ENCODE measurements around the gene ZNF385B. TPM values are rescaled to one million over a fixed set of nuclear protein-coding genes. Genes with fewer than 3 reads are reported as not detected.

Gene ZNF385B
- total RNA-seq, 4 donors from 2014 or later: 1.6 to 7.4 (median 3.9) TPM; not detected in 1

DNA sequence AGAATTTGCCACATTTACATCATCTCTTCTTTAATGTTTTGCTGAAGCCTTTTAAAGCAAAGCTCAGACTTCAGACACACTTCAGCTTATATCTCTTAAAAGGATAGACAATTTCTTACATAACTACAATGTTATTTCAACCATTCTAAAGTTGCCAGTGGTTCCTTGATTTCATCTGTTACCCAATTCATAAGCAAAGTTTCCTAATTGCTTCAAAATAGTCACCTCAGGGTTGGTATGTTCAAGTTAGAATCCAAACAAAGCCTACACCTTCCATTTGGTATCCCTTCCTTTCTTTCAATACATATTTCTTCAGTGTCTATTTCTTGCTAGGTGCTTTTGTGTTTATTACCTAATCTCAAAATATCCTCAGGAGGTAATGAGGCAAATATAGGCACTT is 60.6 kb downstream of the ZNF385B start:
- DNase-seq: no peak
- Histone ChIP-seq H3K4me1 (no peaks in the 10 kb centered on the region), H3K27ac (no peak overlapping the region), H3K27me3 (no peaks in the 10 kb centered on the region), H3K4me3 (no peak overlapping the region), H3K36me3 (no peaks in the 10 kb centered on the region), H3K9me3 (no peaks in the 10 kb centered on the region)
- TF ChIP-seq POLR2A (IDR thresholded peaks at IDR 0.05): no peak
- TF ChIP-seq, protein P1, sequence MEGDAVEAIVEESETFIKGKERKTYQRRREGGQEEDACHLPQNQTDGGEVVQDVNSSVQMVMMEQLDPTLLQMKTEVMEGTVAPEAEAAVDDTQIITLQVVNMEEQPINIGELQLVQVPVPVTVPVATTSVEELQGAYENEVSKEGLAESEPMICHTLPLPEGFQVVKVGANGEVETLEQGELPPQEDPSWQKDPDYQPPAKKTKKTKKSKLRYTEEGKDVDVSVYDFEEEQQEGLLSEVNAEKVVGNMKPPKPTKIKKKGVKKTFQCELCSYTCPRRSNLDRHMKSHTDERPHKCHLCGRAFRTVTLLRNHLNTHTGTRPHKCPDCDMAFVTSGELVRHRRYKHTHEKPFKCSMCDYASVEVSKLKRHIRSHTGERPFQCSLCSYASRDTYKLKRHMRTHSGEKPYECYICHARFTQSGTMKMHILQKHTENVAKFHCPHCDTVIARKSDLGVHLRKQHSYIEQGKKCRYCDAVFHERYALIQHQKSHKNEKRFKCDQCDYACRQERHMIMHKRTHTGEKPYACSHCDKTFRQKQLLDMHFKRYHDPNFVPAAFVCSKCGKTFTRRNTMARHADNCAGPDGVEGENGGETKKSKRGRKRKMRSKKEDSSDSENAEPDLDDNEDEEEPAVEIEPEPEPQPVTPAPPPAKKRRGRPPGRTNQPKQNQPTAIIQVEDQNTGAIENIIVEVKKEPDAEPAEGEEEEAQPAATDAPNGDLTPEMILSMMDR (IDR thresholded peaks at IDR 0.05): no peak

DNA sequence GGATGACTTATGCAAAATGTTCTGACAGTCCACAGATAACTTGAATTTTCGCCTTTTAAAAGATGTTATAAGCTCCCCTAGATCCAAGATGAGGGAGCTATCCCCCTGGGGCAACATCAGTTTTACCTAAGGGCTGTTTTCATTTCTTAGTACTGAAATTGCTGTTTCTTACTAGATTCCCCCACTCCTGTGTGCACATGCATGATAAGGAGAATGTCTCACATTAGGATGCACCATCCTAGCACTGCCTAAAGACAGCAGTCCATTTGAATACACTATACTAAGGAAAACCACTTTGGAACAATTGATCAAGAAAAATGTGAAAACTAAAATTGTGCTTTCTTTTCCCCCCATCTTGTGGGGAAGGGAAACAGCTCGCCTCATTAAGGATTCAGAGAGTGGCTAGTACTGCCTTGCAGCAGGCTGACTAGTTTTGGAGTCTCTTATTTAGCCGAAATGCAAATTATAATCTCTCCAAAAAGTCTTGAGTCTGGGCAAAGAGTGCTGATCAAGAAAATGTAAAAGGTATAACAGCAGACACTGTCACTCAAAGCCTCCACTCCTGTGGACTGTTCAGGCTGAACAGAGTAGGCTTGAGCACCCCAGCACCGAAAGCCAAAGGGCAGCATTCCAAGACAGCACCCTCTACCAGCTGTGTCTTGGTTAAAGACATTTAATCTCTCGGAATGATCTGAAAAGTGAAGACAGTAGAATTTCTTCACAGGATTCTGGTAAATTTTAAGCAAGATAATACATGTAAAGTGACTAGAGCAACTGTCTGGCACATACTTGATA is 65.0 kb downstream of the ZNF385B start:
- Histone ChIP-seq H3K4me3 (no peak overlapping the region), H3K27me3 (no peaks in the 10 kb centered on the region), H3K4me1 (no peaks in the 10 kb centered on the region), H3K9me3 (no peaks in the 10 kb centered on the region), H3K27ac (no peak overlapping the region), H3K36me3 (no peaks in the 10 kb centered on the region)
- TF ChIP-seq, protein P1 (IDR thresholded peaks at IDR 0.05): no peak
- no peak for TF ChIP-seq POLR2A (IDR thresholded peaks at IDR 0.05)
- DNase-seq: no peak

DNA sequence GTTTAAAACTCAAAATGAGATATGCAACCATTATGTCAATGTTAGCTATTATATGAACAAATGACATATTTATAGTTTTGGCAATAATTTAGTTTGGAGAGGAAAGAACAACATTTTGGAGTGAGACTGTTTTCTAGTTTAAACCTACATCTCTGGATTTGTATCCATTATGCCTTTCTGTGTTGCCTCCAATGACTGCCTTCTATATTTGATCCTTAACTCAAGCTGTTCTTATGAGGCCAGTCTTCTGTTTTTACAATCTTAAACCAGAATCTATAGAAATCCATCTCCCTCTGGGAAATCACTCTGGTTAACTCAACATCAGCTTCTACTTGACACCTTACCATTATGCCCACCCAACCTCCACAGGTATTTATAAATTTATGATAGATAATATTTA is 67.5 kb downstream of the ZNF385B start:
- no peak for TF ChIP-seq POLR2A (IDR thresholded peaks at IDR 0.05)
- TF ChIP-seq, protein P1 (IDR thresholded peaks at IDR 0.05): no peak
- no peaks in the 10 kb centered on the region for H3K9me3 ChIP-seq
- H3K27ac ChIP-seq: no peak overlapping the region
- H3K36me3 ChIP-seq: no peaks in the 10 kb centered on the region
- H3K27me3 ChIP-seq: no peaks in the 10 kb centered on the region
- H3K4me3 ChIP-seq: no peak overlapping the region
- no peaks in the 10 kb centered on the region for H3K4me1 ChIP-seq
- DNase-seq: no peak

DNA sequence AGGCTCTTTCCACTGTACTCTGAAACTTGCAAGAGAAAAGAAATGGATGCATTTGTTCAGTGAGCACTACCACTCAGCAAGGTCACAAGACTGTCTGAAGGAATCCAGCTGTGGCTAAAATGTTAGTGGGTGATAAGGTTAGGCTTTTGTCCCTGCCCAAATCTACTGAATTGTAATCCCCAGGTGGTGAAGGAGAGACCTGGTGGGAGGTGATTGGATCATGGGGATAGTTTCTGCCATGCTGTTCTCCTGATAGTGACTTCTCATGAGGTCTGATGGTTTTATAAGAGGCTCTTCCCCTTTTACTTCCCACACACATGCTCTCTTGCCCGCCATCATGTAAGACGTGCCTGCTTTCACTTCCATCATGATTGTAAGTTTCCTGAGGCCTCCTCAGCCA is 68.2 kb downstream of the ZNF385B start:
- Histone ChIP-seq H3K36me3 (no peaks in the 10 kb centered on the region), H3K4me3 (no peak overlapping the region), H3K4me1 (no peaks in the 10 kb centered on the region), H3K27ac (no peak overlapping the region), H3K9me3 (no peaks in the 10 kb centered on the region), H3K27me3 (no peaks in the 10 kb centered on the region)
- TF ChIP-seq, protein P1 (IDR thresholded peaks at IDR 0.05): no peak
- TF ChIP-seq POLR2A (IDR thresholded peaks at IDR 0.05): no peak
- no peak for DNase-seq

DNA sequence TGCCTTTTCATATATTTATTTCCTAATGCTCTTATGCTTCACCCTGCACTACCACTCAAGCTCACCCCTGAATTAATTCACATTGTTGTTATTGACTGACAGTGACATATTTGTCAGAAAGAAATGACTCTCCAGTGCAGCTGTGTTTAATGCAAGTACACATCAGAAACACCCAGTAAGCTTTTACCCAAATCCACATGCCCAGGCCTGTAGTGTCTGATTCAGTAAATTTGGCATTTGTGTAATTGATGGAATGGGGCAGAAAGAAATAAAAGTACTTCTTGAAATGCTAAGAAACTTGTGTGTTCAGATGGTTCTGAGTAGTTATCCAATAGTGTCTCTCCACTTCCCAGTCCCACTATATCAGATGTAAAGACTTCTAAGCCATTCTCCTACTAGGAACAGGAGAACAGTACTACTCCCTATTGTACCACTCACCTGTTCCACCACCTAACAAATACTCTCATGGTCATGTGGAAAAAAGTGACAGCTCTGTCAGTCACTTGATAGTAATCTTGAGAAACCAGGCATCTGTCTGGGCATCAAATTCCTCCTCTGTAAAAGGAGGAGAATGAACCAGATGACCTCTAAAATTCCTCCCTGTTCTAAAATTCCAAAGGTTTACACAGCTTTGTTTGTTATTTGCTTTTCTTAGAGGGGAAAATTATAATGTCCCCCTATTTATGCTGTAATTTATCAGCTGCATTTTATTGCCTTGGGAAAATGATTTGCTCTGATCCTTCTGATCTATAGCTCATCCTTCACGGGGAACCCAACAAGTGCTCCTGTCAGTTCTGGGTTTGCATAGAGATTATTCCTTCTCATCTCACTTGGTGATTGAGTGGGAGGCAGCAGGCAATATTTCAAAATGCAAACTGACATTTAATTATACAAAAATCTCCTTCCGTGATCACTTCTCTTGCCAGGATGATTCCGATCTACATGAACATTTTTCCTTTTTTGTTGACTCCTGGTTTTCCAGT is 70.9 kb downstream of the ZNF385B start:
- DNase-seq: no peak
- Histone ChIP-seq H3K4me3 (no peak overlapping the region), H3K27ac (no peak overlapping the region), H3K36me3 (no peaks in the 10 kb centered on the region), H3K27me3 (no peaks in the 10 kb centered on the region), H3K9me3 (no peaks in the 10 kb centered on the region), H3K4me1 (no peaks in the 10 kb centered on the region)
- TF ChIP-seq, protein P1 (IDR thresholded peaks at IDR 0.05): no peak
- TF ChIP-seq POLR2A (IDR thresholded peaks at IDR 0.05): no peak

All from Peyer's patch (tissue), 4 donors.